CD4-positive, alpha-beta T cell (primary cell): ENCODE data around the gene ZNRF3. TPM values are rescaled to one million over a fixed set of nuclear protein-coding genes. Genes with fewer than 3 reads are reported as not detected.

ENCODE experiments used
- ATAC-seq: fragments of 200-7000 bp; cut with Tn5 transposase; one replicate; pipeline ENCODE4 v1.10.0; 2022; ENCODE audit warnings: mild to moderate bottlenecking; ENCODE audit not compliant: poor library complexity
- CTCF ChIA-PET: fragments of 350-600 bp; sonication (Branson Sonifier 250); formaldehyde crosslinking; loops from one replicate; lab custom pipeline; 2021; ENCODE audit warnings: antibody characterized with exemption, inconsistent platforms; lab: Charles Lee
- POLR2A ChIA-PET: fragments of 350-600 bp; sonication (Branson Sonifier 250); formaldehyde crosslinking; loops from one replicate; lab custom pipeline; 2021; ENCODE audit warnings: antibody characterized with exemption, inconsistent platforms; lab: Charles Lee
- DNase-seq, 14 experiments: peaks; one replicate each; pipeline ENCODE4 v3.0.0-alpha.2; 2013 to 2020; ENCODE audit warnings: mixed read lengths in 2 of 14
- H3K27ac ChIP-seq, 2 donors: one replicate each; pipeline versions ENCODE4 v1.5.1 to v1.7.0; 2013; ENCODE audit warnings: low read length in 2 of 2, low read depth in 1 of 2, mild to moderate bottlenecking in 1 of 2
- H3K27me3 ChIP-seq, 2 experiments: 1 replicate in 1 of 2; 2 replicates in 1 of 2; pipeline versions ENCODE4 v1.6.1 to v1.7.0; 2013; ENCODE audit warnings: low read length in 2 of 2, control low read depth in 1 of 2, mild to moderate bottlenecking in 1 of 2, moderate library complexity in 1 of 2; ENCODE audit not compliant: insufficient read depth in 2 of 2, control insufficient read depth in 1 of 2
- H3K36me3 ChIP-seq: one replicate; pipeline ENCODE4 v1.6.1; 2013; ENCODE audit warnings: low read length, control low read depth; ENCODE audit not compliant: insufficient read depth
- H3K4me1 ChIP-seq: one replicate; pipeline ENCODE4 v1.6.1; 2013; ENCODE audit warnings: low read length, control low read depth; ENCODE audit not compliant: insufficient read depth
- H3K4me3 ChIP-seq: one replicate; pipeline ENCODE4 v1.5.1; 2013; ENCODE audit warnings: mild to moderate bottlenecking, low read length, moderate library complexity
- H3K9me3 ChIP-seq, 2 experiments: 1 replicate in 1 of 2; 2 replicates in 1 of 2; pipeline versions ENCODE4 v1.6.1 to v1.7.0; 2013; ENCODE audit warnings: low read length in 2 of 2, mild to moderate bottlenecking in 2 of 2, control low read depth in 1 of 2, moderate library complexity in 1 of 2; ENCODE audit not compliant: control insufficient read depth in 1 of 2, insufficient read depth in 1 of 2
- H3K27ac Mint-ChIP-seq: one replicate; pipeline ENCODE4 v1.8.0; 2020; ENCODE audit warnings: mixed read lengths
- H3K27me3 Mint-ChIP-seq: one replicate; pipeline ENCODE4 v1.8.0; 2021; ENCODE audit warnings: mixed read lengths
- H3K36me3 Mint-ChIP-seq: one replicate; pipeline ENCODE4 v1.8.0; 2021; ENCODE audit warnings: low read depth, mixed read lengths
- H3K4me1 Mint-ChIP-seq: one replicate; pipeline ENCODE4 v1.8.0; 2021; ENCODE audit warnings: low read depth, mixed read lengths
- H3K4me3 Mint-ChIP-seq: one replicate; pipeline ENCODE4 v1.8.0; 2020; ENCODE audit warnings: mild to moderate bottlenecking, mixed read lengths
- H3K9me3 Mint-ChIP-seq: one replicate; pipeline ENCODE4 v1.8.0; 2020; ENCODE audit warnings: mixed read lengths
- intact Hi-C, 2 experiments: fragments of 100-400 bp; cut with DNase I in 1 of 2; cut with micrococcal nuclease in 1 of 2; formaldehyde crosslinking; loops; one replicate each; pipeline versions ENCODE4 v1.15.1 to v1.9.0; 2023 to 2025; cut with DNase I, micrococcal nuclease
- total RNA-seq, 174 experiments: library from RNA in 2 of 174; stranded (reverse) in 2 of 174; gene quantifications; one replicate each; pipeline ENCODE4 v1.2.3 and lab custom pipeline; 2021 to 2026
- TF ChIP-seq, protein P1 (sequence below): fragments of 200-600 bp; IDR thresholded peaks from one replicate; pipeline ENCODE4 v1.8.0; 2022; ENCODE audit warnings: antibody characterized with exemption, mild to moderate bottlenecking

Gene ZNRF3
- total RNA-seq, 2 experiments from 2014 or later = 0.38 to 0.61 TPM

DNA sequence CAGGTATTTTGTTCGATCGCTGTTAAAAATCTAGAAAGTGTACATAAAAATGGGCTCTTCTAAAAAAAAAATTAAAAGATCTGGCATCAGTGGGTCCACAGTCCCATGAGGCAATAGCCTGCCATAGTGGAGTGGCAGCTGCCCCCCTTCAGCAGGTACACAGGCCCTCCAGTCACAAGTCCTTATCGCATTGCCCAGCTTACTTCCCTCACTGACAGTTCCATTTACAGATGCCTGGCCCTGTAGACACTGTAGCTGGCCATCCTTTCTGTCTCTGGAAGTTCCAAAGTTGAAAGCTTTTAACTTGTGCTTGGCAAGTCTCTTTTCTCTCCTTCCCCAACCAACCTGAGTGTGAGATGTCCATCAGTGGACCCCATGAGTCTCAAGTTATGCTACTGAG, 11.4 kb downstream of the ZNRF3 start:
- Histone ChIP-seq H3K27me3 (peaks cover 0 to 4% of the 10 kb centered on the region in 2 experiments), H3K36me3 (no peaks in the 10 kb centered on the region), H3K9me3 (no peaks in the 10 kb centered on the region), H3K27ac (no peak overlapping the region), H3K4me1 (peaks cover 6% of the 10 kb centered on the region), H3K4me3 (no peak overlapping the region)
- DNase-seq (no peak), ATAC-seq (no peak)
- Mint-ChIP-seq H3K4me1 (peaks cover 14% of the 10 kb centered on the region), H3K27ac (no peak overlapping the region), H3K4me3 (no peak overlapping the region), H3K9me3 (no peaks in the 10 kb centered on the region), H3K27me3 (no peaks in the 10 kb centered on the region), H3K36me3 (no peaks in the 10 kb centered on the region)
- TF ChIP-seq, protein P1, sequence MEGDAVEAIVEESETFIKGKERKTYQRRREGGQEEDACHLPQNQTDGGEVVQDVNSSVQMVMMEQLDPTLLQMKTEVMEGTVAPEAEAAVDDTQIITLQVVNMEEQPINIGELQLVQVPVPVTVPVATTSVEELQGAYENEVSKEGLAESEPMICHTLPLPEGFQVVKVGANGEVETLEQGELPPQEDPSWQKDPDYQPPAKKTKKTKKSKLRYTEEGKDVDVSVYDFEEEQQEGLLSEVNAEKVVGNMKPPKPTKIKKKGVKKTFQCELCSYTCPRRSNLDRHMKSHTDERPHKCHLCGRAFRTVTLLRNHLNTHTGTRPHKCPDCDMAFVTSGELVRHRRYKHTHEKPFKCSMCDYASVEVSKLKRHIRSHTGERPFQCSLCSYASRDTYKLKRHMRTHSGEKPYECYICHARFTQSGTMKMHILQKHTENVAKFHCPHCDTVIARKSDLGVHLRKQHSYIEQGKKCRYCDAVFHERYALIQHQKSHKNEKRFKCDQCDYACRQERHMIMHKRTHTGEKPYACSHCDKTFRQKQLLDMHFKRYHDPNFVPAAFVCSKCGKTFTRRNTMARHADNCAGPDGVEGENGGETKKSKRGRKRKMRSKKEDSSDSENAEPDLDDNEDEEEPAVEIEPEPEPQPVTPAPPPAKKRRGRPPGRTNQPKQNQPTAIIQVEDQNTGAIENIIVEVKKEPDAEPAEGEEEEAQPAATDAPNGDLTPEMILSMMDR = no peak
- CTCF ChIA-PET = no interaction called here
- intact Hi-C loops = no loop called here
- POLR2A ChIA-PET = no interaction called here

DNA sequence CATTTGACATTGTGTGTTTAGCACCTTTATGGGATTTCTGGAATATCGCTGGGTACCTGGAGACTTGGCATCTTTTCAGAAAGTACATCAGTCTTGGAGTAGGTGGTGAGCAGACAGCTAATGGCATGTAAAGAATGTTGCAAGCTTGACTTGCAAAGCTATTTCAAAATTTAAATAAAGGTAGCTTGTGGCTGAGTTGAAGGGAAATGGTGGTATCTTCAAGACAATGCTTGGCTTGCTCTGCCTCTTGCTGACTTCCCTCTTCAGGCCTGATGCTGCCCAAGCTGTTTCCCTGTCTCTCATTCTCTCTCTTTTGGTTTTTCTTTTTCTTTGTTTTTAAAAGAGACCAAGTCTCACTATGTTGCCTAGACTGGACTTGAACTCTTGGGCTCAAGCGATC, 13.2 kb downstream of the ZNRF3 start:
- Mint-ChIP-seq H3K27me3 (peaks cover 9% of the 10 kb centered on the region), H3K27ac (no peak overlapping the region), H3K36me3 (no peaks in the 10 kb centered on the region)

DNA sequence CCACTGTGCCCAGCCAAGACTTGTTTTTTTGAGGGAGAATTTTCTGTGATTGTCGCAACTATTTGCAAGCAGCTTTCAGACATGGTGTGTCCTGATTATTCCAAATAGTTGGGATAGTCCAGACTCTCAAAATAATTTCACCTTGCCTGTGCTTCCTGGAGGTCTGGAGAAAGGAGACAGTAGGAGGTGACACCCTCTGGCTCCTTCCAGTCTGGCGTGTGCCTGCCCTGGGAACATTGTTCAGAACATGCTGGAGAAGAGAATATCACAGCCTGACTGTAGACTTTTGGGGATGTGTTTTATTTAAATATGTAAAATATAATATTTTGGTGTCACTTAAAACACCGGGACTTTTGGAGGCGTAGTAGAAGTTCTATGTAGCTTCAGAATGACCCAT, 14.9 kb downstream of the ZNRF3 start:
- no peak overlapping the region for H3K27ac ChIP-seq

More for the DNA sequence above, 13.2 kb downstream of the ZNRF3 start:
- no peak overlapping the region for H3K4me3 Mint-ChIP-seq
- Histone ChIP-seq H3K27me3 (peaks cover 0 to 4% of the 10 kb centered on the region in 2 experiments), H3K9me3 (no peaks in the 10 kb centered on the region), H3K36me3 (no peaks in the 10 kb centered on the region), H3K27ac (no peak overlapping the region), H3K4me3 (no peak overlapping the region), H3K4me1 (peaks cover 8% of the 10 kb centered on the region)
- TF ChIP-seq, protein P1 = no peak
- H3K4me1 Mint-ChIP-seq = peaks cover 21% of the 10 kb centered on the region
- H3K9me3 Mint-ChIP-seq = no peaks in the 10 kb centered on the region
- ChIA-PET CTCF (no interaction called here), POLR2A (no interaction called here)
- ATAC-seq (no peak), DNase-seq (no peak)
- intact Hi-C loops = no loop called here

More for the DNA sequence above, 14.9 kb downstream of the ZNRF3 start:
- no peak overlapping the region for H3K4me3 ChIP-seq
- Mint-ChIP-seq H3K4me3 (no peak overlapping the region), H3K27me3 (peaks cover 9% of the 10 kb centered on the region), H3K4me1 (peaks cover 21% of the 10 kb centered on the region), H3K9me3 (no peaks in the 10 kb centered on the region), H3K36me3 (no peaks in the 10 kb centered on the region), H3K27ac (no peak overlapping the region)
- H3K4me1 ChIP-seq = peaks cover 8% of the 10 kb centered on the region
- ATAC-seq (no peak), DNase-seq (no peak)
- TF ChIP-seq, protein P1 = no peak
- POLR2A ChIA-PET = no interaction called here
- CTCF ChIA-PET = no interaction called here
- H3K9me3 ChIP-seq = no peaks in the 10 kb centered on the region
- intact Hi-C loops = no loop called here
- H3K27me3 ChIP-seq = peaks cover 0 to 4% of the 10 kb centered on the region in 2 experiments
- H3K36me3 ChIP-seq = no peaks in the 10 kb centered on the region
